ENCODE measurements around the gene HARBI1. TPM values are rescaled to one million over a fixed set of nuclear protein-coding genes. Genes with fewer than 3 reads are reported as not detected.

The HARBI1 gene
- 2.4 and 3.3 TPM in 2 replicates for total RNA-seq

GRCh38 chr11:46617134-46617971 lies at the start of gene HARBI1, which contains the start of gene ATG13:
TSS of gene HARBI1 (minus strand) at chr11:46617227. CDS start at chr11:46616237, 990 bp downstream.
TSS of gene ATG13 (plus strand) at chr11:46617553. CDS start at chr11:46644292, 26,739 bp downstream.

GRCh38 chr11:46593550-46594373 lies 23.3 kb downstream of the HARBI1 start, which contains the start of gene AMBRA1:
TSS of gene AMBRA1 (minus strand) at chr11:46594023. CDS start at chr11:46548380, 45,643 bp downstream.

Other genes starting within 250 kb of the HARBI1 start
- 22.3 and 55.3 TPM in 2 replicates for gene MDK, start 235.6 kb downstream of the HARBI1 start, total RNA-seq
- not detected in 2 replicates for gene CHRM4, start 225.5 kb downstream of the HARBI1 start, total RNA-seq
- gene AMBRA1, start 23.2 kb downstream of the HARBI1 start, total RNA-seq: 13.8 and 21.7 TPM in 2 replicates
- gene ATG13, start 326 bp upstream of the HARBI1 start, total RNA-seq: 46.2 and 49.4 TPM in 2 replicates
- gene ARHGAP1, start 83.4 kb upstream of the HARBI1 start, total RNA-seq: 35.5 and 46.1 TPM in 2 replicates
- 9.6 and 13.3 TPM in 2 replicates for gene ZNF408, start 83.8 kb upstream of the HARBI1 start, total RNA-seq
- gene F2, start 102.0 kb upstream of the HARBI1 start, total RNA-seq: 0.11 TPM in 1 of 2 replicates, not detected in the other
- gene CKAP5, start 229.1 kb upstream of the HARBI1 start, total RNA-seq: 52.4 and 66.6 TPM in 2 replicates